GM10266 (cell line): ENCODE results near the gene NCF4.

ENCODE experiments used
- DNase-seq: peaks from one replicate; pipeline ENCODE4 v3.0.0; 2012; ENCODE audit errors: extremely low spot score
- TF ChIP-seq, protein P1 (sequence below): IDR thresholded peaks from 2 replicates; pipeline ENCODE4 v1.5.1; 2012; ENCODE audit warnings: mild to moderate bottlenecking, low read depth; ENCODE audit not compliant: control insufficient read depth, insufficient read depth; ENCODE audit errors: missing control alignments

The NCF4 gene

DNA sequence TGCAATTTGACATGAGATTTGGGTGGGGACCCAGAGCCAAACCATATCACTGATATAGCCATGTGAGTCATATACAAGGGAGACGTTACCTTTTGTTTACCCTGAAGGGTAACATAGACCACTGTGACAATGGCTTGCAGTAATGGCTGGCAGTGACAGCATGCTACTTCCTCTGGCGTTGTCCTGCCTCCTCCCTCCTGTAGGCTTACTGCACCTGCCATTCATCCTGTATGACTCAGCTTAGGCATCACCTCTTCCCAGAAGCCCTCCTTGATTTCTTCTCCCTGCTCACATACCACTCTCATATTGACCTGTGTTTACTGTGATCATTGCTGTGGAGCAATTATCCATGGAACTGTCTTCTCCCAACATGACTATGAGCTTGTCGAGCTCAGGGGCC, 32.0 kb upstream of the NCF4 start:
- no peak for DNase-seq
- TF ChIP-seq, protein P1, sequence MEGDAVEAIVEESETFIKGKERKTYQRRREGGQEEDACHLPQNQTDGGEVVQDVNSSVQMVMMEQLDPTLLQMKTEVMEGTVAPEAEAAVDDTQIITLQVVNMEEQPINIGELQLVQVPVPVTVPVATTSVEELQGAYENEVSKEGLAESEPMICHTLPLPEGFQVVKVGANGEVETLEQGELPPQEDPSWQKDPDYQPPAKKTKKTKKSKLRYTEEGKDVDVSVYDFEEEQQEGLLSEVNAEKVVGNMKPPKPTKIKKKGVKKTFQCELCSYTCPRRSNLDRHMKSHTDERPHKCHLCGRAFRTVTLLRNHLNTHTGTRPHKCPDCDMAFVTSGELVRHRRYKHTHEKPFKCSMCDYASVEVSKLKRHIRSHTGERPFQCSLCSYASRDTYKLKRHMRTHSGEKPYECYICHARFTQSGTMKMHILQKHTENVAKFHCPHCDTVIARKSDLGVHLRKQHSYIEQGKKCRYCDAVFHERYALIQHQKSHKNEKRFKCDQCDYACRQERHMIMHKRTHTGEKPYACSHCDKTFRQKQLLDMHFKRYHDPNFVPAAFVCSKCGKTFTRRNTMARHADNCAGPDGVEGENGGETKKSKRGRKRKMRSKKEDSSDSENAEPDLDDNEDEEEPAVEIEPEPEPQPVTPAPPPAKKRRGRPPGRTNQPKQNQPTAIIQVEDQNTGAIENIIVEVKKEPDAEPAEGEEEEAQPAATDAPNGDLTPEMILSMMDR: no peak

DNA sequence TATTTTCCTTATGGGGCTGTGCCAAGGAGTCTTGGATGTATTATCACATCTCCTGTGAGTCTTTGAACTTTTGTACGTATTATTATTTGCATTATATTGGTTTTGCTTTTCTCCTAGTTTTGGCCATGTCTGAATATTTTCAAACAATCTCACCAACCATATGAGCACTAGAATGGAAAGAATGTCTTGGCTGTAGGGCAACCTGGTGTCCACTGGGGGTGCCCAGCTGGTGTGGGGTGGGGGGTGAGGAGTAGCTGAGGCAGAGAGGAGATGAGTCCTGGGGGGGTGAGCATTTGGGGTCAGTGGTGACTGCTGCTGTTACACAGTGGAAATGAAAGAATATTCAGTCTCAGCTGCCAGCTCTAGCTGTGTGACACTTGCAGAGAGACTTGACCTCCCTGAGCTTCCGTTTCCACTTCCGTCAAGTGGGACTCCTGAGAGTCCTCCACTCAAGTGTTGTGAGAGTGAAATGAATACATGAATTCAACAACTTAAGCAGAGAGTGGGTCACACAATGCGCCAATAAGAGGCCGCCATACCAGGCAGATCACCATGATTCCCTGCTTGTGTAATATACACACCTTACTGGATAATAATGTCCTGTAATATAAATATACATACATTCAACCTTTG, 31.3 kb upstream of the NCF4 start:
- DNase-seq: no peak
- TF ChIP-seq, protein P1: no peak

DNA sequence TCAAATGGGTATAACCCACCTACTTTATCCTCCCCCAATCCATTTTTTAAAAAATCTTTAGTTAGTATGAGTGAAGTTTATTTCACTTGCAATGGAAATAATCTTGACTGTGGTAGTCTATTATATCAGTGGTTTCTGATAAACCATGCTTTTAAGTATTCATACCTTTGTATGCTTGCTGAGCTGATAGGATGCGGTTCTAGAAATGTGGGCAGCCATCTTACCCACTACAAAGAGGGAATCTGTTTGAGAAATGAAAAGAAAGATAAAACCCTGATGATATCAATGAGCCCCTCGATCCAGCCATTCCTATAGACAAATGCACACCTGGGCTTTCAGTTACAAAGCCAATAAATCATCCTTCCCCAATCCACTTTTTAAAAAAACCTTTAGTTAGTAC, 30.2 kb upstream of the NCF4 start:
- TF ChIP-seq, protein P1: no peak
- DNase-seq: no peak

DNA sequence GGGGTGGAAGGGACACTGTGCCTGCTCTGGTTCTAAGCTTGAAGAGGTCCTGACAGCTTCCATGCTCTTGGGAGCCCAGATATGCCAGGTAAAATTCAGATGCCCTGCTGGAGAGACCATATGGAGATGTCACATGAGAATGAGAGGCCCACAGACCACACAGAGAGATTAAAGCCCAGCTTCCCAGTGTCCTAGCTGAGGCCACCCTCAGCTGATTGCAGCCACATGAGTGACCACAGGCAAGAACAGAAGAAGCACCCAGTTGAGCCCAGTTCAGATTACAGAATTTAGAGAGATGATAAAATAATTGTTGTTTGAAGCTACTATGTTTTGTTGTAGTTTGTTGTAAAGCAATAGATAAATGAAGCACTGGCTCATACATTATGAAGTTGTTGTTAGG, 29.6 kb upstream of the NCF4 start:
- DNase-seq: no peak
- TF ChIP-seq, protein P1: no peak

DNA sequence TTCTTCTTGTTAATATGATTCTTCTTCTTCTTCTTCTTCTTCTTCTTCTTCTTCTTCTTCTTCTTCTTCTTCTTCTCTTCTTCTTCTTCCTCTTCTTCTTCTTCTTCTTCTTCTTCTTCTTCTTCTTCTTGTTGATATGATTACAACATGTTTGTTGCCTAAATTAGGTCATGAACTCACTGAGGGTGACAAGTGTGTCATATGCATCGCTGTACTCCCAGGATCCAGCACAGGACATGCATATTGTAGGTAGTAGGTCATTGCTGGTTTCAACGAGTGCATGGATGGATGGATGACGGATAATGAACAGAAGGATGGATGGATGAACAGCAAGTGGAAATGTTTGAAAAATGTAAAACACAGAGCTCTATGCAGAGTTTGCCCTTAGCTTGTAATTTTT, 29.1 kb upstream of the NCF4 start:
- TF ChIP-seq, protein P1: no peak

DNA sequence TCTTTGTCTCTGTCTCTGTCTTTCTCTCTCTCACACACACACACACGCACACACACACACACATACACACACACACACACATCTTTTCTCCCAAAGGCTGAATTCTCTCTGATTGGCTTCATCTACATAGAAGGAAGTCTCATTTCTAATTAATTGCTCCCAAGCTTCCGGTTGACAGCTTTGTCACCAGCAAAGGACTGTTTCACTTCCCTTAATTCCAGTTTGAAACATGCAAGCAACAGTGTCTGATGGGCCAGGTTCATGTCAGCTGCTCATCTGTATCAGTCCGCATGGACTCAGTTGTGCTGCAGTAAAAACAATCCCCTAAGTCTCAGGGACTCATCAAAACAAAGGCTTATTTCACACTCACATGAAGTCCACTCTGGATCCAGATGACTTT, 27.7 kb upstream of the NCF4 start:
- TF ChIP-seq, protein P1: no peak
- no peak for DNase-seq

More for the DNA sequence above, 29.1 kb upstream of the NCF4 start:
- DNase-seq: no peak

- DNase-seq: no peak
- TF ChIP-seq, protein P1: no peak
Measured at GRCh38 chr22:36835903-36836302, 24.9 kb upstream of the NCF4 start.
